ENCODE data around the gene ODAD3.

DNA sequence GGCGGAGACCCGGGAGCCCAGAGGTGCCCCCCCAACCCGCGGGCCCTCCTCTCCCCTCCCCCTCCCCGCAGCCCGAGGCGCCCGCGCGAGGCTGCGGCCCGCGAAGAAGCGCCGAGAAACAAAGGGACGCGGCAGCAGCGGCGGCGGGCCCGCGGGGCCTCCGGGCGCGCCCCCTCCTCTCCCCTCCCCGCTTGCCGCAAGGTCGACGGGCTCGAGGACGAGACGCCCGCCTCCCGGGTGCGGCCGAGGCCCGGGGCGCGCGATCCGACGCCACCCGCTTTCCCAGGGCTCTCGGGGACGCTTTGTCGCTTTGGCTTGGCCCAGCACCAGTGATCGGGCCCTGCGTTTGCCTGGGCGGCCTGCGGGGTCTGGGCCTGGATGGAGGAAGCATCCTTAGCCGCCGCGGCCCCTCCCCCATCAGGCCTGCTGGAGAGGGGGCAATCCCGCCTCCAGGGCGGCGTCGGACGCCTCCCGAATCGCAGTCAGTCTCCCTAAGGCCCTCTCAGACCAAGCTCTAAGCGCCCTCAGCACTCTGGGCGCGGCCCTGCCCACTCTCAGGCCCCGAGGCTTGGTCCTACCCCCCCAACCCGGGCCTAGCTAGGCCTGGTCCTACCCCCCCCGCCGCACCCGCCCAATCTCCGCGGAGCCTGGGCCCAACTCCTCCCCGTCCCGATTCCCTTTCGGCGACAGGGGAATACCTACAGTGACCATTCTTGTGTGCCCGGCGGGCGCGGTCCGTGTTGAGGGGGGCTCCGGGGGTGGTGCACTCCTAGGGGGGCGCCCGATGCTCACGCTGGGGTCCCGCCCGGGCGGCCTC lies 45.2 kb upstream of the ODAD3 start:
- TF ChIP-seq CTCF (IDR thresholded peaks at IDR 0.05) (no peak), POLR2A (IDR thresholded peaks at IDR 0.05) (no peak)

Data from stomach (tissue), 4 donors.